Measurements from ENCODE around the gene SMIM8. TPM values are rescaled to one million over a fixed set of nuclear protein-coding genes. Genes with fewer than 3 reads are reported as not detected.

SMIM8 gene
- polyA plus RNA-seq, 3 donors: 2.3 to 6.6 (median 2.9) TPM

DNA sequence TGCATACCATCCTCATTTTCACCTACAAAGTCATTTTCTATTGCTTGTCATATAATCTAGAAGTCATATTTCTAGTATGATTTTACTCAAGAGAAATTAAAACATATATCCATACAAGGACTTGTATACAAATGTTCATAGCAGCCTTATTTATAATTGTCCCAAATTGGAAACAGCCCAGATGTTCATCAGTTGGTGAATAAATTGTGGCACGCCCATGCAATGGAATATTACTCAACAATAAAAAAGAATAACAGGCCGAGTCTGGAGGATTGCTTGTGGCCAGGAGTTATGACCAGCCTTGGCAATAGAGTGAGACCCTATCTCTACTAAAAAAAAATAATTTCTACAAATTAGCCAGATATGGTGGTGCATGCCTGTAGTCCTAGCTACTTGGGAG, 51.0 kb downstream of the SMIM8 start:
- no peak overlapping the region for H3K27ac ChIP-seq (ENCODE audit: low read depth, low read length)
- 96 to 100% (median 98%) methylated on average over 2 of the region's 2 CpGs for WGBS, 3 donors

DNA sequence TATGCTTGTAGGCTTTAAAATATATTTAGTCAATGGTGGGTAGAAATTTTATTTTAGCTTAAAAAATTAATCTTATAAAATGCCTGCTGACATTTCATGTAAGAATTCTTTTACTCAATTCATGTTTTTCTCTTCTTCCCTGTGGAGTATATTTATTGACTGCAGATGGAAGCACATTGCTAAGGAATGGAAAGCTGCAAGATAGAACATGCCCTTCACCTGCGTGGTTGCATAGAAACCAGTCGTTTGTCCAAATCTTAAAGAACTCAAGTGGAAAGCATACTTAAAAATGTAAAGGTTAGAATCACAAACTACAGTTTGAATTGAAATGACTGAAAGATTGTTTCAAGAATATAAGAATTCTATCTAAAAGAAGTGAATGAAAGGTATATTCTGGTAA, 52.9 kb downstream of the SMIM8 start:
- no peak overlapping the region for H3K27ac ChIP-seq (ENCODE audit: low read depth, low read length)
- 89 to 99% (median 90%) methylated on average over 2 of the region's 2 CpGs for WGBS, 3 donors

DNA sequence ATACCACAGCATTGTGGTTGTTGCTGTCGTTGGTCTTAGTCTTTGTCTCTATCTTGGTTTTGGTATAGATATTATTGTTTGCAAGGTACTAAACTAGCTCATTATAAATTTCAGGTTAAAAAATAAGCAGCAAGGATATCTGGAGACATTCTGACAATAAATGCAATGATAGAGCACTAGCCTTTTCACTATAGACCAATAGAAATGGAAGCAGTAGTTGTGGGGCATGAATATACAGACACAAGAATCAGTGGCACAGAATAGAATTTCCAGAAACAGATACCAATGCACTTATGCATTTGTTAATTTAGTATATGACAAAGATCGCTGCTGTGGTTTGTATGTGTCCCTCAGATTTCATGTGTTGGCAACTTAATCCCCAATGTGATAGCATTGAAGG, 54.3 kb downstream of the SMIM8 start:
- no peak overlapping the region for H3K27ac ChIP-seq (ENCODE audit: low read depth, low read length)
- 94 to 97% (median 96%) methylated on average over 2 of the region's 2 CpGs for WGBS, 3 donors

DNA sequence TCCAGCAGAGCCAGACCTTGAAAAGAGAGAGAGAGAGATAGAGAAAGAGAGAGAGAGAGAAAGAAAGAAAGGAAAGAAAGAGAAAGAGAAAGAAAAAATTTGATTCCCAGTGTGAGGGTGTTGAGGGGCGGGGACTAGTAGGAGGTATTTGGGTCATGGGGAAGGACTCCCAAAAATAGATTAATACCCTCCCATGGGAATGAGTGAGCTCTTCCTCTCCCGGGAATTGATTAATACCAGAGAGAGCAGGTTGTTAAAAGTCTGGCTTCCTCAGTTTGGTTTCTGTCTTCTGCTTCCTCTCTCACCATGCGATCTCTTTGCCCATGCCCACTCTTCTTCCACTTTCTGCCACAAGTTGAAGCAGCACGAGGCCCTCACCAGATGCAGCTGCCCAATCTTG, 56.6 kb downstream of the SMIM8 start:
- no peak overlapping the region for H3K27ac ChIP-seq (ENCODE audit: low read depth, low read length)
- 61 to 89% (median 70%) methylated on average over 4 of the region's 4 CpGs for WGBS, 3 donors

DNA sequence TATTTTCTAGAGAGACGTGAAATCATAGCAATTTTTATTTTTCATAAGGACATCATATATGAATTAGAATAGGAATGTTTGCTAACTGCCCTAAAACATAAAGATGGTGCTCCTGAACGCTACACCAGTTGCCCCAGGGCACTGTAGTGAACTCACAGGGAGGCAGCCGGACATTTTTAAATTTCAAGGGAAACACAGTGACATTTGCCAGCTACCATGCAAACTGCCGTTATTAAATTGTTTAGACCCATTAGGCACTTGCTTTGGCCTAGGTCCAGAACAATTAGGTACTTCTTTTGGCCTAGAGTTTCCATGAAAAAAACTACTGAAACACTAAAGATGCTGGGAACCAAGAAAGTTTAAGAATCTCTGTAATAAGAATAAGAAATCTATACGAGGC, 60.5 kb downstream of the SMIM8 start:
- WGBS, 3 donors: 87 to 91% (median 88%) methylated on average over 5 of the region's 5 CpGs
- no peak overlapping the region for H3K27ac ChIP-seq (ENCODE audit: low read depth, low read length)

DNA sequence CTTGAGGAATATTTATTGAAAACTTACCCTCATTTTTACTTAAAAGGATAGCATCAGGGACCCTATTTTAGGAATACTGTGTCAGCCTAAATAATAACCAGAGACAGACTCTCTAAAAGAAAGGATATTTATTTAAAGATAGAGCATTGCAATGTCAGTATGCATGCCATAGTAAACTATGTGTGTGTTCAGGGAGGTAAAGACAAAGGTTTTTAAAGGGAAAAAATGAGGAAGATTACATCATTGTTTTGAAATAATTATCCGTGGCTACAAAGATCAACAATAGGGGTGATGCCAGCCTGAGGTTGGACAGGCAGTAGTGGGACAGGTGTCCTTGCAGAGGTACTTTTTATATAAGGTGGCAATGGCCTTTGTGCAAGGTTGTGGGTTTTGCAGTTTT, 61.6 kb downstream of the SMIM8 start:
- 29 to 76% (median 31%) methylated on average over 1 of the region's 1 CpG for WGBS, 3 donors
- no peak overlapping the region for H3K27ac ChIP-seq (ENCODE audit: low read depth, low read length)

DNA sequence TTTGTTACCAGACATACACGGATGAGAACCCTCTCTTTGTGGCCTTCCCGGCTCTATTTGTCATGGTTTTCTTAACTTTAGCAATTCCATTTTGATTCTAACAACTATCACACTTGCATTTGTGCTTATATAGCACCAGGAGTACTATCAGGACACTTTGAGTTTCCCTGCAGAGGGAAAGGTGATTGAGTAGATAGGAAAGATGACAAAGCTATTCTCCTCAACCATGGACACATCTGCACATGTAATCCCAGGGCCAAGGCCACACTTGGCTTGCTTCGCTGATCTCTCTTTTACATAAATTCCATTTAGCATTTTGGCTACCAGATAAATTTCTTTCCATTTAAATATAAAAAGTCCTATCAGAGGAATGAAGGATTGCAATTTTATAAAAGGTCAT, 62.1 kb downstream of the SMIM8 start:
- H3K27ac ChIP-seq (ENCODE audit: low read depth, low read length): no peak overlapping the region
- WGBS, 3 donors: 90 to 92% (median 91%) methylated on average over 3 of the region's 3 CpGs

DNA sequence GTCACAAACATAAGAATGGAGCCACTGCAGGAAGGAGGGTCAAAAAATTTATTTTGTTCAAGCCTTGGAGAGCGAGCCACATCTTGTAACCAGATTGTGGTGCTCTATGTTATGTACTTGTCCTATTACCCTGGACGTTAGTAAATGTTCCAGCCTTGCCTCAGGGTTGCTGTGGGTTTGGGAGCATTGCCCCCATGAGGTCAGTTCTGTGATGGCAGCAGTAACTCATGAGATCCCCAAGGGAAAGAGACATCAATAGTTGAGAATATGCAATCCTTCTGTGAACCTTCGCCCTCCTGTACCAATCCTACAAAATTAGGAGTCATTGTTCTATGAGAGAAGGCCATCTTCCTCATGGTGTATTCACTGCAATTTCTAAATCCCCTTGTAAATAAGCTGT, 68.9 kb downstream of the SMIM8 start:
- WGBS, 3 donors: 54 to 63% (median 55%) methylated on average over 3 of the region's 3 CpGs
- no peak overlapping the region for H3K27ac ChIP-seq (ENCODE audit: low read depth, low read length)

Other genes starting within 250 kb of the SMIM8 start
- under 1 TPM in 1 of 3 donors, not detected in 2; 0.08 TPM for gene CGA, start 227.5 kb upstream of the SMIM8 start, polyA plus RNA-seq
- 1 to 10 TPM; 2.5 to 3.6 (median 3.3) TPM for gene ZNF292, start 167.0 kb upstream of the SMIM8 start, polyA plus RNA-seq
- not detected for gene GJB7, start 6.7 kb downstream of the SMIM8 start, polyA plus RNA-seq
- gene C6orf163, start 22.2 kb downstream of the SMIM8 start, polyA plus RNA-seq: 1 to 10 TPM in 1 of 3 donors, under 1 TPM in 2; 0.31 to 3.1 (median 0.34) TPM
- gene CFAP206, start 85.4 kb downstream of the SMIM8 start, polyA plus RNA-seq: under 1 TPM; 0.07 to 0.22 (median 0.13) TPM
- 10 to 100 TPM in 1 of 3 donors, 1 to 10 TPM in 2; 9.7 to 11.2 (median 9.8) TPM for gene SLC35A1, start 150.4 kb downstream of the SMIM8 start, polyA plus RNA-seq

Data from adipose tissue (tissue), 3 donors.